H9 (cell line): ENCODE results near the gene TRAF3IP1. TPM values are rescaled to one million over a fixed set of nuclear protein-coding genes. Genes with fewer than 3 reads are reported as not detected.

Source experiments
- DNase-seq: peaks from one replicate; pipeline ENCODE4 v3.0.0-alpha.2; 2017
- H2AFZ ChIP-seq: one replicate; pipeline ENCODE4 v1.6.1; 2013; ENCODE audit warnings: mild to moderate bottlenecking, low read length, control low read depth, moderate library complexity
- H2AK5ac ChIP-seq: 2 replicates; pipeline ENCODE4 v1.6.1; 2013; ENCODE audit warnings: low read length, control low read depth, mixed read lengths; ENCODE audit not compliant: insufficient read length
- H2BK120ac ChIP-seq: one replicate; pipeline ENCODE4 v1.6.1; 2013; ENCODE audit warnings: low read depth, mild to moderate bottlenecking, low read length, control low read depth, inconsistent platforms; ENCODE audit not compliant: poor library complexity, severe bottlenecking
- H2BK12ac ChIP-seq: 2 replicates; pipeline ENCODE4 v1.6.1; 2013; ENCODE audit warnings: low read length, control low read depth, mixed read lengths, low read depth; ENCODE audit not compliant: insufficient read length
- H2BK15ac ChIP-seq: 2 replicates; pipeline ENCODE4 v1.6.1; 2013; ENCODE audit warnings: low read depth, low read length, control low read depth
- H2BK20ac ChIP-seq: one replicate; pipeline ENCODE4 v1.6.1; 2013; ENCODE audit warnings: low read depth, mild to moderate bottlenecking, low read length, control low read depth, inconsistent platforms; ENCODE audit not compliant: poor library complexity, severe bottlenecking
- H2BK5ac ChIP-seq: 2 replicates; pipeline ENCODE4 v1.6.1; 2013; ENCODE audit warnings: low read length, control low read depth, mixed read lengths; ENCODE audit not compliant: insufficient read length
- H3K14ac ChIP-seq: 2 replicates; pipeline ENCODE4 v1.6.1; 2013; ENCODE audit warnings: low read length, control low read depth; ENCODE audit not compliant: insufficient read depth
- H3K18ac ChIP-seq: 2 replicates; pipeline ENCODE4 v1.6.1; 2013; ENCODE audit warnings: low read depth, mild to moderate bottlenecking, mixed read lengths, low read length, control low read depth; ENCODE audit not compliant: insufficient read length
- H3K23ac ChIP-seq: 2 replicates; pipeline ENCODE4 v1.6.1; 2013; ENCODE audit warnings: low read length, control low read depth, mixed read lengths, low read depth; ENCODE audit not compliant: insufficient read length
- H3K23me2 ChIP-seq: 2 replicates; pipeline ENCODE4 v1.6.1; 2013; ENCODE audit warnings: low read depth, mild to moderate bottlenecking, mixed read lengths, low read length, control low read depth; ENCODE audit not compliant: insufficient read length, poor library complexity, severe bottlenecking
- H3K27ac ChIP-seq: 2 replicates; pipeline ENCODE4 v1.5.1; 2013; ENCODE audit warnings: low read length, control low read depth, mixed read lengths, low read depth; ENCODE audit not compliant: insufficient read length
- H3K27me3 ChIP-seq: 2 replicates; pipeline ENCODE4 v1.6.1; 2013; ENCODE audit warnings: low read length, control low read depth, inconsistent platforms; ENCODE audit not compliant: insufficient read depth
- H3K4ac ChIP-seq: 2 replicates; pipeline ENCODE4 v1.6.1; 2013; ENCODE audit warnings: low read depth, mild to moderate bottlenecking, control low read depth, inconsistent platforms, low read length, moderate library complexity
- H3K4me1 ChIP-seq: 2 replicates; pipeline ENCODE4 v1.6.1; 2013; ENCODE audit warnings: low read length, control low read depth, inconsistent platforms; ENCODE audit not compliant: insufficient read depth
- H3K4me2 ChIP-seq: 2 replicates; pipeline ENCODE4 v1.6.1; 2013; ENCODE audit warnings: low read length, control low read depth, mixed read lengths; ENCODE audit not compliant: insufficient read length, insufficient read depth
- H3K56ac ChIP-seq: 2 replicates; pipeline ENCODE4 v1.6.1; 2013; ENCODE audit warnings: low read depth, mild to moderate bottlenecking, mixed read lengths, low read length, control low read depth; ENCODE audit not compliant: insufficient read length
- H3K79me1 ChIP-seq: 2 replicates; pipeline ENCODE4 v1.6.1; 2013; ENCODE audit warnings: low read depth, mild to moderate bottlenecking, moderate library complexity, low read length, control low read depth, inconsistent platforms; ENCODE audit not compliant: insufficient read depth, poor library complexity, severe bottlenecking
- H3K79me2 ChIP-seq: 2 replicates; pipeline ENCODE4 v1.6.1; 2013; ENCODE audit warnings: low read length, control low read depth, inconsistent platforms; ENCODE audit not compliant: insufficient read depth
- H3K9ac ChIP-seq: 2 replicates; pipeline ENCODE4 v1.6.1; 2013; ENCODE audit warnings: low read length, control low read depth, mixed read lengths; ENCODE audit not compliant: insufficient read length; ENCODE audit errors: extremely low read depth
- H3K9me3 ChIP-seq: one replicate; pipeline ENCODE4 v1.6.1; 2013; ENCODE audit warnings: low read depth, low read length, inconsistent platforms; ENCODE audit not compliant: control insufficient read depth
- H3T11ph ChIP-seq: one replicate; pipeline ENCODE4 v1.6.1; 2013; ENCODE audit warnings: mild to moderate bottlenecking, low read length, control low read depth, inconsistent platforms
- H4K20me1 ChIP-seq: one replicate; pipeline ENCODE4 v1.6.1; 2013; ENCODE audit not compliant: control insufficient read depth, insufficient read length, insufficient read depth
- H4K5ac ChIP-seq: 2 replicates; pipeline ENCODE4 v1.6.1; 2013; ENCODE audit warnings: low read depth, mild to moderate bottlenecking, mixed read lengths, low read length, control low read depth; ENCODE audit not compliant: insufficient read length
- H4K8ac ChIP-seq: replicated peaks from 2 replicates; pipeline ENCODE4 v1.6.1; 2013; ENCODE audit warnings: low read length, control low read depth, mixed read lengths, low read depth; ENCODE audit not compliant: insufficient read length
- H4K91ac ChIP-seq: 2 replicates; pipeline ENCODE4 v1.6.1; 2013; ENCODE audit warnings: low read depth, mild to moderate bottlenecking, moderate library complexity, mixed read lengths, low read length, control low read depth; ENCODE audit not compliant: insufficient read length
- H3K27ac Mint-ChIP-seq, 3 experiments: 2 replicates in 2 of 3; 3 replicates in 1 of 3; pipeline ENCODE4 v1.8.0; 2020 to 2021; ENCODE audit warnings: mixed read lengths in 3 of 3, mild to moderate bottlenecking in 1 of 3, moderate library complexity in 1 of 3
- H3K27me3 Mint-ChIP-seq: 2 replicates; pipeline ENCODE4 v1.8.0; 2021; ENCODE audit warnings: low read depth, mild to moderate bottlenecking, moderate library complexity, mixed read lengths
- H3K36me3 Mint-ChIP-seq, 3 experiments: 2 replicates in 2 of 3; 3 replicates in 1 of 3; pipeline ENCODE4 v1.8.0; 2020 to 2021; ENCODE audit warnings: low read depth in 3 of 3, mixed read lengths in 3 of 3; ENCODE audit not compliant: insufficient read depth in 1 of 3
- H3K4me1 Mint-ChIP-seq, 2 experiments: 2 replicates each; pipeline ENCODE4 v1.8.0; 2020; ENCODE audit warnings: mixed read lengths in 2 of 2
- H3K4me3 Mint-ChIP-seq, 2 experiments: 2 replicates in 1 of 2; 3 replicates in 1 of 2; pipeline ENCODE4 v1.8.0; 2020 to 2021; ENCODE audit warnings: mild to moderate bottlenecking in 2 of 2, mixed read lengths in 2 of 2, moderate library complexity in 1 of 2
- H3K9me3 Mint-ChIP-seq, 2 experiments: 2 replicates in 1 of 2; 3 replicates in 1 of 2; pipeline ENCODE4 v1.8.0; 2020; ENCODE audit warnings: mild to moderate bottlenecking in 2 of 2, mixed read lengths in 2 of 2, moderate library complexity in 1 of 2
- CTCF ChIP-seq: fragments of 200-600 bp; sonication (generic); conservative IDR thresholded peaks from 3 replicates; pipeline ENCODE4 v1.8.0; 2021; ENCODE audit warnings: antibody characterized with exemption, mild to moderate bottlenecking
- WGBS: extraction: QIAGEN DNeasy Blood & Tissue Kit; methylation state at CpG from one replicate; pipeline ENCODE4 v1.1.7; 2013; ENCODE audit warnings: missing lambda C conversion rate, low lambda C conversion rate, mixed read lengths; ENCODE audit not compliant: insufficient read length; ENCODE audit errors: extremely low coverage; 5-methylcytosine and 5-hydroxymethylcytosine counted together
- total RNA-seq: library from RNA; stranded (reverse); gene quantifications from 2 replicates; pipeline ENCODE4 v1.2.1, GENCODE V29; 2021

The TRAF3IP1 gene
- total RNA-seq, 1 experiment from 2014 or later, result 16.4 TPM

DNA sequence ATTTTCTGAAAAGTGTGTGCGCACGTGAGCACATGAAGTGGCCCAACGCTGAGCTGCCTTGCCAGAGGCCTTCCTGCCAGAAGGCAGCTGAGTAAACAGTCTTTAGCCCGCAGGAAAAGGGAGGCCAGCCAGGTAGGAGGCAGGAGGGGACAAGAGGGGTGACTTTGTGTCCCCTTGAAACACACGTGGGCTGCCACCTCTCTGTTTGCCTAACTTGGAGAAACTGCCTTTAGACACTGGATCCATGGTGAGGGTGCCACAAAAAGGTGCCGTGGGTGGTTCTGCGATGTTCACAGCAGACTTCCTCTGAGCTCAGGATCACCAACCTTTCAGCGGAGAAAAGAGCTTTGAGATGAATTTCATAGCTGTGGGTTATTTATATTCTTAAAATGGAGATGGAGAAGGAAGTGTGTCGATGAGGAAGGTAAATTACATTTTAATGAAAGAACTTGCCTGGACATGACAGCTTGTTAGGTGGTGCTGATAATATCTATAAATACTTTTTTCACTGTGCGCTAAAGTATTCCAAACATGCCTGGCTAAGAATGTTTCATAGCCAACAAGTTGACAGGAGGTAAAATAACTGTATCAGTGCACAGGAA, 69.8 kb downstream of the TRAF3IP1 start:
- H3K36me3 Mint-ChIP-seq, result no peaks in the 10 kb centered on the region
- no peak overlapping the region for H3K23ac ChIP-seq
- H3K4me2 ChIP-seq, result no peak overlapping the region
- no peak for DNase-seq
- H3K4ac ChIP-seq, result no peak overlapping the region
- H3K4me1 Mint-ChIP-seq, result no peaks in the 10 kb centered on the region
- no peak overlapping the region for H2BK20ac ChIP-seq
- no peak overlapping the region for H3K4me3 Mint-ChIP-seq
- H3K79me2 ChIP-seq, result no peaks in the 10 kb centered on the region
- no peak overlapping the region for H3K18ac ChIP-seq
- no peak overlapping the region for H2AFZ ChIP-seq
- peak overlapping the region in 1 of 3 experiments; percentile 67; a peak in 3 of 7 replicates for H3K27ac Mint-ChIP-seq
- H4K8ac ChIP-seq, result no peak overlapping the region
- no peaks in the 10 kb centered on the region for H3K79me1 ChIP-seq
- H3K14ac ChIP-seq, result no peak overlapping the region; the same call in 1 of the 2 replicates
- no peaks in the 10 kb centered on the region for H3K9me3 Mint-ChIP-seq
- H3K27me3 ChIP-seq, result no peaks in the 10 kb centered on the region
- 100% methylated on average over 1 of the region's 10 CpGs for WGBS
- H4K91ac ChIP-seq, result no peak overlapping the region
- no peak overlapping the region for H3T11ph ChIP-seq
- no peak overlapping the region for H2BK5ac ChIP-seq
- no peaks in the 10 kb centered on the region for H3K23me2 ChIP-seq
- H2BK12ac ChIP-seq, result no peak overlapping the region
- H4K5ac ChIP-seq, result no peak overlapping the region
- H3K56ac ChIP-seq, result no peak overlapping the region
- H2AK5ac ChIP-seq, result no peak overlapping the region
- H3K27ac ChIP-seq, result no peak overlapping the region
- H2BK15ac ChIP-seq, result no peak overlapping the region
- no peak for TF ChIP-seq CTCF
- H3K9me3 ChIP-seq, result no peaks in the 10 kb centered on the region
- H2BK120ac ChIP-seq, result no peak overlapping the region
- H4K20me1 ChIP-seq, result no peaks in the 10 kb centered on the region
- no peaks in the 10 kb centered on the region for H3K4me1 ChIP-seq
- no peak overlapping the region for H3K9ac ChIP-seq
- H3K27me3 Mint-ChIP-seq, result no peaks in the 10 kb centered on the region
